BJ (cell line): ENCODE data around the gene NECAB2. TPM values are rescaled to one million over a fixed set of nuclear protein-coding genes. Genes with fewer than 3 reads are reported as not detected.

Source experiments
- CTCF ChIA-PET: fragments of 350-600 bp; formaldehyde crosslinking; extraction: SDS; loops from one replicate; lab custom pipeline; 2021; ENCODE audit warnings: antibody characterized with exemption, inconsistent platforms; lab: Yijun Ruan, JAX
- POLR2A ChIA-PET: fragments of 300-600 bp; sonication (Branson Sonifier 250); formaldehyde crosslinking; extraction: SDS; loops from one replicate; lab custom pipeline; 2021; ENCODE audit warnings: antibody characterized with exemption; lab: Charles Lee
- DNase-seq: peaks from one replicate; pipeline ENCODE4 v3.0.0-alpha.2; 2011; ENCODE audit warnings: low read depth
- H3K27me3 ChIP-seq: 2 replicates; pipeline ENCODE4 v1.6.0; 2011; ENCODE audit warnings: low read length; ENCODE audit not compliant: control insufficient read depth, insufficient read depth
- H3K36me3 ChIP-seq: 2 replicates; pipeline ENCODE4 v1.5.1; 2011; ENCODE audit warnings: low read length; ENCODE audit not compliant: control insufficient read depth, insufficient read depth
- H3K4me3 ChIP-seq: 2 replicates; pipeline ENCODE4 v1.5.1; 2011; ENCODE audit warnings: low read depth, mild to moderate bottlenecking, control low read depth, low read length
- CTCF ChIP-seq: IDR thresholded peaks from 2 replicates; pipeline ENCODE4 v1.5.1; 2011; ENCODE audit warnings: low read depth, mild to moderate bottlenecking, control low read depth, inconsistent platforms, low read length, moderate library complexity; ENCODE audit not compliant: insufficient read depth
- polyA plus RNA-seq: library from polyadenylated mRNA; depleted of rRNA; stranded (reverse); fragments of >200 nt; gene quantifications from 2 replicates; pipeline ENCODE4 v1.2.3, GENCODE V29; 2011

The NECAB2 gene
- polyA plus RNA-seq, 1 experiment = 0.15 TPM

GRCh38 chr16:83935858-83936255 is 32.2 kb upstream of the NECAB2 start:
- no peak for TF ChIP-seq CTCF
- no peak for DNase-seq
- ChIA-PET CTCF (interaction anchor here (0.5 to 4.3 kb wide), 3 partner anchors 9 to 113 kb away, joined by 3 to 27 read pairs (median 3); no protein-coding TSS in a partner anchor), POLR2A (no interaction called here)
- no peak overlapping the region for H3K4me3 ChIP-seq
- no peaks in the 10 kb centered on the region for H3K27me3 ChIP-seq
- no peaks in the 10 kb centered on the region for H3K36me3 ChIP-seq

GRCh38 chr16:83936581-83937165 is 31.4 kb upstream of the NECAB2 start:
- POLR2A ChIA-PET = no interaction called here
- Histone ChIP-seq H3K4me3 (no peak overlapping the region), H3K36me3 (no peaks in the 10 kb centered on the region), H3K27me3 (no peaks in the 10 kb centered on the region)
- CTCF ChIA-PET = interaction anchor here (1.0 to 4.3 kb wide), 3 partner anchors 10 to 108 kb away, joined by 3 to 27 read pairs (median 3); no protein-coding TSS in a partner anchor
- TF ChIP-seq CTCF = no peak
- no peak for DNase-seq

GRCh38 chr16:83937267-83937666 is 30.8 kb upstream of the NECAB2 start:
- CTCF ChIA-PET = interaction anchor here (1.0 to 4.3 kb wide), 3 partner anchors 11 to 107 kb away, joined by 3 to 27 read pairs (median 3); no protein-coding TSS in a partner anchor

GRCh38 chr16:83937922-83938885 is 29.8 kb upstream of the NECAB2 start:
- no peak for TF ChIP-seq CTCF
- CTCF ChIA-PET = interaction anchor here (0.8 to 4.3 kb wide), 3 partner anchors 11 to 57 kb away, joined by 3 to 27 read pairs (median 3); no protein-coding TSS in a partner anchor
- Histone ChIP-seq H3K27me3 (no peaks in the 10 kb centered on the region), H3K4me3 (no peak overlapping the region), H3K36me3 (no peaks in the 10 kb centered on the region)
- POLR2A ChIA-PET = no interaction called here
- no peak for DNase-seq

More at GRCh38 chr16:83937267-83937666, 30.8 kb upstream of the NECAB2 start:
- POLR2A ChIA-PET = no interaction called here
- no peaks in the 10 kb centered on the region for H3K27me3 ChIP-seq
- no peaks in the 10 kb centered on the region for H3K36me3 ChIP-seq
- DNase-seq = no peak
- no peak for TF ChIP-seq CTCF
- no peak overlapping the region for H3K4me3 ChIP-seq

GRCh38 chr16:83939266-83939855 is 28.7 kb upstream of the NECAB2 start:
- DNase-seq = no peak
- CTCF ChIA-PET = interaction anchor here (4.3 kb wide), 1 partner anchor 13 kb away, joined by 27 read pairs; no protein-coding TSS in a partner anchor
- Histone ChIP-seq H3K27me3 (no peaks in the 10 kb centered on the region), H3K36me3 (no peaks in the 10 kb centered on the region), H3K4me3 (no peak overlapping the region)
- POLR2A ChIA-PET = no interaction called here
- no peak for TF ChIP-seq CTCF
